ENCODE measurements around the gene SP9. TPM values are rescaled to one million over a fixed set of nuclear protein-coding genes. Genes with fewer than 3 reads are reported as not detected.

SP9 gene
- total and polyA plus RNA-seq, 10 of the 15 experiments (the other 5 are each of a cell fraction or from before 2014, with no cell fraction given), result not detected

GRCh38 chr2:174341293-174341994 is 6.7 kb downstream of the SP9 start (continued):
- TF ChIP-seq, protein P1, sequence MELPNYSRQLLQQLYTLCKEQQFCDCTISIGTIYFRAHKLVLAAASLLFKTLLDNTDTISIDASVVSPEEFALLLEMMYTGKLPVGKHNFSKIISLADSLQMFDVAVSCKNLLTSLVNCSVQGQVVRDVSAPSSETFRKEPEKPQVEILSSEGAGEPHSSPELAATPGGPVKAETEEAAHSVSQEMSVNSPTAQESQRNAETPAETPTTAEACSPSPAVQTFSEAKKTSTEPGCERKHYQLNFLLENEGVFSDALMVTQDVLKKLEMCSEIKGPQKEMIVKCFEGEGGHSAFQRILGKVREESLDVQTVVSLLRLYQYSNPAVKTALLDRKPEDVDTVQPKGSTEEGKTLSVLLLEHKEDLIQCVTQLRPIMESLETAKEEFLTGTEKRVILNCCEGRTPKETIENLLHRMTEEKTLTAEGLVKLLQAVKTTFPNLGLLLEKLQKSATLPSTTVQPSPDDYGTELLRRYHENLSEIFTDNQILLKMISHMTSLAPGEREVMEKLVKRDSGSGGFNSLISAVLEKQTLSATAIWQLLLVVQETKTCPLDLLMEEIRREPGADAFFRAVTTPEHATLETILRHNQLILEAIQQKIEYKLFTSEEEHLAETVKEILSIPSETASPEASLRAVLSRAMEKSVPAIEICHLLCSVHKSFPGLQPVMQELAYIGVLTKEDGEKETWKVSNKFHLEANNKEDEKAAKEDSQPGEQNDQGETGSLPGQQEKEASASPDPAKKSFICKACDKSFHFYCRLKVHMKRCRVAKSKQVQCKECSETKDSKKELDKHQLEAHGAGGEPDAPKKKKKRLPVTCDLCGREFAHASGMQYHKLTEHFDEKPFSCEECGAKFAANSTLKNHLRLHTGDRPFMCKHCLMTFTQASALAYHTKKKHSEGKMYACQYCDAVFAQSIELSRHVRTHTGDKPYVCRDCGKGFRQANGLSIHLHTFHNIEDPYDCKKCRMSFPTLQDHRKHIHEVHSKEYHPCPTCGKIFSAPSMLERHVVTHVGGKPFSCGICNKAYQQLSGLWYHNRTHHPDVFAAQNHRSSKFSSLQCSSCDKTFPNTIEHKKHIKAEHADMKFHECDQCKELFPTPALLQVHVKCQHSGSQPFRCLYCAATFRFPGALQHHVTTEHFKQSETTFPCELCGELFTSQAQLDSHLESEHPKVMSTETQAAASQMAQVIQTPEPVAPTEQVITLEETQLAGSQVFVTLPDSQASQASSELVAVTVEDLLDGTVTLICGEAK (IDR thresholded peaks at IDR 0.05; ENCODE audit: borderline replicate concordance), result no peak
- TF ChIP-seq, protein P2, sequence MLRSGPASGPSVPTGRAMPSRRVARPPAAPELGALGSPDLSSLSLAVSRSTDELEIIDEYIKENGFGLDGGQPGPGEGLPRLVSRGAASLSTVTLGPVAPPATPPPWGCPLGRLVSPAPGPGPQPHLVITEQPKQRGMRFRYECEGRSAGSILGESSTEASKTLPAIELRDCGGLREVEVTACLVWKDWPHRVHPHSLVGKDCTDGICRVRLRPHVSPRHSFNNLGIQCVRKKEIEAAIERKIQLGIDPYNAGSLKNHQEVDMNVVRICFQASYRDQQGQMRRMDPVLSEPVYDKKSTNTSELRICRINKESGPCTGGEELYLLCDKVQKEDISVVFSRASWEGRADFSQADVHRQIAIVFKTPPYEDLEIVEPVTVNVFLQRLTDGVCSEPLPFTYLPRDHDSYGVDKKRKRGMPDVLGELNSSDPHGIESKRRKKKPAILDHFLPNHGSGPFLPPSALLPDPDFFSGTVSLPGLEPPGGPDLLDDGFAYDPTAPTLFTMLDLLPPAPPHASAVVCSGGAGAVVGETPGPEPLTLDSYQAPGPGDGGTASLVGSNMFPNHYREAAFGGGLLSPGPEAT (IDR thresholded peaks at IDR 0.05; ENCODE audit: low read depth), result no peak
- TF ChIP-seq SUPT20H (IDR thresholded peaks at IDR 0.05; ENCODE audit: borderline replicate concordance, control insufficient read depth, low read depth, low read length), result no peak
- TF ChIP-seq NRF1 (conservative IDR thresholded peaks at IDR 0.05; ENCODE audit: low read depth, low read length), result 0 out of 2 replicates have a peak, but pooled peaks have one; percentile 1
- TF ChIP-seq, protein P3, sequence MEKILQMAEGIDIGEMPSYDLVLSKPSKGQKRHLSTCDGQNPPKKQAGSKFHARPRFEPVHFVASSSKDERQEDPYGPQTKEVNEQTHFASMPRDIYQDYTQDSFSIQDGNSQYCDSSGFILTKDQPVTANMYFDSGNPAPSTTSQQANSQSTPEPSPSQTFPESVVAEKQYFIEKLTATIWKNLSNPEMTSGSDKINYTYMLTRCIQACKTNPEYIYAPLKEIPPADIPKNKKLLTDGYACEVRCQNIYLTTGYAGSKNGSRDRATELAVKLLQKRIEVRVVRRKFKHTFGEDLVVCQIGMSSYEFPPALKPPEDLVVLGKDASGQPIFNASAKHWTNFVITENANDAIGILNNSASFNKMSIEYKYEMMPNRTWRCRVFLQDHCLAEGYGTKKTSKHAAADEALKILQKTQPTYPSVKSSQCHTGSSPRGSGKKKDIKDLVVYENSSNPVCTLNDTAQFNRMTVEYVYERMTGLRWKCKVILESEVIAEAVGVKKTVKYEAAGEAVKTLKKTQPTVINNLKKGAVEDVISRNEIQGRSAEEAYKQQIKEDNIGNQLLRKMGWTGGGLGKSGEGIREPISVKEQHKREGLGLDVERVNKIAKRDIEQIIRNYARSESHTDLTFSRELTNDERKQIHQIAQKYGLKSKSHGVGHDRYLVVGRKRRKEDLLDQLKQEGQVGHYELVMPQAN (conservative IDR thresholded peaks at IDR 0.05), result no peak
- TF ChIP-seq SRF (IDR thresholded peaks at IDR 0.05; ENCODE audit: low read depth in 2 of 2, low read length in 2 of 2), result no peak
- TF ChIP-seq, protein P4, sequence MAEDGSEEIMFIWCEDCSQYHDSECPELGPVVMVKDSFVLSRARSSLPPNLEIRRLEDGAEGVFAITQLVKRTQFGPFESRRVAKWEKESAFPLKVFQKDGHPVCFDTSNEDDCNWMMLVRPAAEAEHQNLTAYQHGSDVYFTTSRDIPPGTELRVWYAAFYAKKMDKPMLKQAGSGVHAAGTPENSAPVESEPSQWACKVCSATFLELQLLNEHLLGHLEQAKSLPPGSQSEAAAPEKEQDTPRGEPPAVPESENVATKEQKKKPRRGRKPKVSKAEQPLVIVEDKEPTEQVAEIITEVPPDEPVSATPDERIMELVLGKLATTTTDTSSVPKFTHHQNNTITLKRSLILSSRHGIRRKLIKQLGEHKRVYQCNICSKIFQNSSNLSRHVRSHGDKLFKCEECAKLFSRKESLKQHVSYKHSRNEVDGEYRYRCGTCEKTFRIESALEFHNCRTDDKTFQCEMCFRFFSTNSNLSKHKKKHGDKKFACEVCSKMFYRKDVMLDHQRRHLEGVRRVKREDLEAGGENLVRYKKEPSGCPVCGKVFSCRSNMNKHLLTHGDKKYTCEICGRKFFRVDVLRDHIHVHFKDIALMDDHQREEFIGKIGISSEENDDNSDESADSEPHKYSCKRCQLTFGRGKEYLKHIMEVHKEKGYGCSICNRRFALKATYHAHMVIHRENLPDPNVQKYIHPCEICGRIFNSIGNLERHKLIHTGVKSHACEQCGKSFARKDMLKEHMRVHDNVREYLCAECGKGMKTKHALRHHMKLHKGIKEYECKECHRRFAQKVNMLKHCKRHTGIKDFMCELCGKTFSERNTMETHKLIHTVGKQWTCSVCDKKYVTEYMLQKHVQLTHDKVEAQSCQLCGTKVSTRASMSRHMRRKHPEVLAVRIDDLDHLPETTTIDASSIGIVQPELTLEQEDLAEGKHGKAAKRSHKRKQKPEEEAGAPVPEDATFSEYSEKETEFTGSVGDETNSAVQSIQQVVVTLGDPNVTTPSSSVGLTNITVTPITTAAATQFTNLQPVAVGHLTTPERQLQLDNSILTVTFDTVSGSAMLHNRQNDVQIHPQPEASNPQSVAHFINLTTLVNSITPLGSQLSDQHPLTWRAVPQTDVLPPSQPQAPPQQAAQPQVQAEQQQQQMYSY (CRISPR knock-in tag; IDR thresholded peaks at IDR 0.05), result no peak
- peak; percentile 61; the same call in 1 of the 2 replicates for TF ChIP-seq YY1 (IDR thresholded peaks at IDR 0.05; ENCODE audit: low read depth, low read length)
- TF ChIP-seq, protein P5, sequence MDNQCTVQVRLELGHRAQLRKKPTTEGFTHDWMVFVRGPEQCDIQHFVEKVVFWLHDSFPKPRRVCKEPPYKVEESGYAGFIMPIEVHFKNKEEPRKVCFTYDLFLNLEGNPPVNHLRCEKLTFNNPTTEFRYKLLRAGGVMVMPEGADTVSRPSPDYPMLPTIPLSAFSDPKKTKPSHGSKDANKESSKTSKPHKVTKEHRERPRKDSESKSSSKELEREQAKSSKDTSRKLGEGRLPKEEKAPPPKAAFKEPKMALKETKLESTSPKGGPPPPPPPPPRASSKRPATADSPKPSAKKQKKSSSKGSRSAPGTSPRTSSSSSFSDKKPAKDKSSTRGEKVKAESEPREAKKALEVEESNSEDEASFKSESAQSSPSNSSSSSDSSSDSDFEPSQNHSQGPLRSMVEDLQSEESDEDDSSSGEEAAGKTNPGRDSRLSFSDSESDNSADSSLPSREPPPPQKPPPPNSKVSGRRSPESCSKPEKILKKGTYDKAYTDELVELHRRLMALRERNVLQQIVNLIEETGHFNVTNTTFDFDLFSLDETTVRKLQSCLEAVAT (IDR thresholded peaks at IDR 0.05), result no peak
- TF ChIP-seq CREB1 (IDR thresholded peaks at IDR 0.05; ENCODE audit: low read depth), result 0 out of 2 replicates have a peak, but pooled peaks have one; percentile 27
- no peak for TF ChIP-seq POLR2AphosphoS2 (IDR thresholded peaks at IDR 0.05; ENCODE audit: low read depth, low read length)
- TF ChIP-seq DPF2 (IDR thresholded peaks at IDR 0.05), result no peak
- no peak for TF ChIP-seq TAF1 (IDR thresholded peaks at IDR 0.05; ENCODE audit: borderline replicate concordance, low read depth, low read length)
- peak; percentile 99 for TF ChIP-seq EZH2 (IDR thresholded peaks at IDR 0.05; ENCODE audit: borderline replicate concordance, control insufficient read depth, low read depth, low read length)
- TF ChIP-seq RCOR1 (conservative IDR thresholded peaks at IDR 0.05; ENCODE audit: low read depth, low read length), result no peak
- no peak for TF ChIP-seq SREBF2 (IDR thresholded peaks at IDR 0.05; ENCODE audit: low read length)

Data from GM12878 (cell line).